AG04449 (cell line): Measurements from ENCODE around the gene DOK7.

ENCODE experiments used
- CTCF ChIA-PET: fragments of 350-600 bp; formaldehyde crosslinking; extraction: SDS; loops from one replicate; lab custom pipeline; 2021; ENCODE audit warnings: antibody characterized with exemption; lab: Yijun Ruan, JAX
- POLR2A ChIA-PET: fragments of 400-600, 350-600 bp; formaldehyde crosslinking; extraction: SDS; loops from one replicate; lab custom pipeline; 2020; ENCODE audit warnings: antibody characterized with exemption, inconsistent platforms; lab: Yijun Ruan, JAX
- DNase-seq: peaks from one replicate; pipeline ENCODE4 v3.0.0-alpha.2; 2010; ENCODE audit warnings: low read depth, low spot score
- H3K4me3 ChIP-seq: 2 replicates; pipeline ENCODE4 v1.5.1; 2011; ENCODE audit warnings: low read depth, mild to moderate bottlenecking, control low read depth, low read length
- TF ChIP-seq, protein P1 (sequence below): IDR thresholded peaks from one replicate; pipeline ENCODE4 v1.5.1; 2011; ENCODE audit warnings: mild to moderate bottlenecking, moderate library complexity, low read length, control low read depth, inconsistent platforms; ENCODE audit not compliant: insufficient read depth; ENCODE audit errors: missing control alignments

DOK7 gene

GRCh38 chr4:3516836-3517730 is 54.0 kb downstream of the DOK7 start:
- TF ChIP-seq, protein P1, sequence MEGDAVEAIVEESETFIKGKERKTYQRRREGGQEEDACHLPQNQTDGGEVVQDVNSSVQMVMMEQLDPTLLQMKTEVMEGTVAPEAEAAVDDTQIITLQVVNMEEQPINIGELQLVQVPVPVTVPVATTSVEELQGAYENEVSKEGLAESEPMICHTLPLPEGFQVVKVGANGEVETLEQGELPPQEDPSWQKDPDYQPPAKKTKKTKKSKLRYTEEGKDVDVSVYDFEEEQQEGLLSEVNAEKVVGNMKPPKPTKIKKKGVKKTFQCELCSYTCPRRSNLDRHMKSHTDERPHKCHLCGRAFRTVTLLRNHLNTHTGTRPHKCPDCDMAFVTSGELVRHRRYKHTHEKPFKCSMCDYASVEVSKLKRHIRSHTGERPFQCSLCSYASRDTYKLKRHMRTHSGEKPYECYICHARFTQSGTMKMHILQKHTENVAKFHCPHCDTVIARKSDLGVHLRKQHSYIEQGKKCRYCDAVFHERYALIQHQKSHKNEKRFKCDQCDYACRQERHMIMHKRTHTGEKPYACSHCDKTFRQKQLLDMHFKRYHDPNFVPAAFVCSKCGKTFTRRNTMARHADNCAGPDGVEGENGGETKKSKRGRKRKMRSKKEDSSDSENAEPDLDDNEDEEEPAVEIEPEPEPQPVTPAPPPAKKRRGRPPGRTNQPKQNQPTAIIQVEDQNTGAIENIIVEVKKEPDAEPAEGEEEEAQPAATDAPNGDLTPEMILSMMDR = no peak
- CTCF ChIA-PET = no interaction called here
- H3K4me3 ChIP-seq = no peak overlapping the region
- POLR2A ChIA-PET = no interaction called here
- no peak for DNase-seq

- H3K4me3 ChIP-seq = no peak overlapping the region
- TF ChIP-seq, protein P1 = no peak
- ChIA-PET CTCF (no interaction called here), POLR2A (no interaction called here)
- no peak for DNase-seq
Observed at GRCh38 chr4:3517731-3518510, 54.8 kb downstream of the DOK7 start.

- CTCF ChIA-PET = no interaction called here
- DNase-seq = no peak
- TF ChIP-seq, protein P1 = no peak
Observed at GRCh38 chr4:3518511-3518880, 55.4 kb downstream of the DOK7 start.

GRCh38 chr4:3518941-3519340 is 55.8 kb downstream of the DOK7 start:
- ChIA-PET POLR2A (no interaction called here), CTCF (no interaction called here)
- TF ChIP-seq, protein P1 = no peak
- DNase-seq = no peak
- H3K4me3 ChIP-seq = no peak overlapping the region

More at GRCh38 chr4:3518511-3518880, 55.4 kb downstream of the DOK7 start:
- POLR2A ChIA-PET = no interaction called here
- no peak overlapping the region for H3K4me3 ChIP-seq

GRCh38 chr4:3519468-3520264 is 56.6 kb downstream of the DOK7 start:
- no peak overlapping the region for H3K4me3 ChIP-seq
- POLR2A ChIA-PET = no interaction called here
- TF ChIP-seq, protein P1 = no peak
- CTCF ChIA-PET = no interaction called here
- DNase-seq = no peak
